Lower lobe of right lung (tissue), 2 donors: ENCODE measurements around the gene FAM156A. TPM values are rescaled to one million over a fixed set of nuclear protein-coding genes. Genes with fewer than 3 reads are reported as not detected.
"Not testable (repeated sequence)": the region's sequence is repeated elsewhere in the genome, so short reads cannot be mapped to it uniquely, and the experiment has no call there.

Experiments used
- ATAC-seq, 2 donors: fragments of 200-7000 bp; cut with Tn5 transposase; one replicate each; pipeline ENCODE4 v1.9.1; 2020 to 2022; ENCODE audit warnings: mild to moderate bottlenecking in 2 of 2, moderate library complexity in 2 of 2
- DNase-seq: peaks from one replicate; pipeline ENCODE4 v3.0.0-alpha.2; 2020
- H3K27ac ChIP-seq: fragments of 200-600 bp; one replicate; pipeline ENCODE4 v1.8.0; 2022
- H3K27me3 ChIP-seq: fragments of 200-600 bp; one replicate; pipeline ENCODE4 v1.8.0; 2022; ENCODE audit warnings: low read depth
- H3K36me3 ChIP-seq: fragments of 200-600 bp; one replicate; pipeline ENCODE4 v1.8.0; 2022; ENCODE audit warnings: mild to moderate bottlenecking
- H3K4me1 ChIP-seq: fragments of 200-600 bp; one replicate; pipeline ENCODE4 v1.8.0; 2022
- H3K4me3 ChIP-seq: fragments of 200-600 bp; one replicate; pipeline ENCODE4 v1.8.0; 2022; ENCODE audit warnings: mild to moderate bottlenecking
- H3K9me3 ChIP-seq: fragments of 200-600 bp; one replicate; pipeline ENCODE4 v1.8.0; 2022
- intact Hi-C: fragments of 100-400 bp; cut with DNase I; formaldehyde crosslinking; loops from one replicate; pipeline ENCODE4 v1.11.0; 2022
- total RNA-seq: library from RNA; stranded (reverse); fragmentation: NEBNext Ultra II Directional; extraction: Animal tissue kit (Norgen Biotek cat#: 25700); gene quantifications from one replicate; pipeline ENCODE4 v1.2.1, GENCODE V29; 2021
- TF ChIP-seq, protein P1 (sequence below): fragments of 200-600 bp; IDR thresholded peaks from one replicate; pipeline ENCODE4 v1.8.0; 2022; ENCODE audit warnings: antibody characterized with exemption, mild to moderate bottlenecking
- donor health status: DM: no; HTN: yes; CAD: no; lungs with severe emphysema.

FAM156A gene
- total RNA-seq, 1 donor from 2014 or later: 20.6 TPM

DNA sequence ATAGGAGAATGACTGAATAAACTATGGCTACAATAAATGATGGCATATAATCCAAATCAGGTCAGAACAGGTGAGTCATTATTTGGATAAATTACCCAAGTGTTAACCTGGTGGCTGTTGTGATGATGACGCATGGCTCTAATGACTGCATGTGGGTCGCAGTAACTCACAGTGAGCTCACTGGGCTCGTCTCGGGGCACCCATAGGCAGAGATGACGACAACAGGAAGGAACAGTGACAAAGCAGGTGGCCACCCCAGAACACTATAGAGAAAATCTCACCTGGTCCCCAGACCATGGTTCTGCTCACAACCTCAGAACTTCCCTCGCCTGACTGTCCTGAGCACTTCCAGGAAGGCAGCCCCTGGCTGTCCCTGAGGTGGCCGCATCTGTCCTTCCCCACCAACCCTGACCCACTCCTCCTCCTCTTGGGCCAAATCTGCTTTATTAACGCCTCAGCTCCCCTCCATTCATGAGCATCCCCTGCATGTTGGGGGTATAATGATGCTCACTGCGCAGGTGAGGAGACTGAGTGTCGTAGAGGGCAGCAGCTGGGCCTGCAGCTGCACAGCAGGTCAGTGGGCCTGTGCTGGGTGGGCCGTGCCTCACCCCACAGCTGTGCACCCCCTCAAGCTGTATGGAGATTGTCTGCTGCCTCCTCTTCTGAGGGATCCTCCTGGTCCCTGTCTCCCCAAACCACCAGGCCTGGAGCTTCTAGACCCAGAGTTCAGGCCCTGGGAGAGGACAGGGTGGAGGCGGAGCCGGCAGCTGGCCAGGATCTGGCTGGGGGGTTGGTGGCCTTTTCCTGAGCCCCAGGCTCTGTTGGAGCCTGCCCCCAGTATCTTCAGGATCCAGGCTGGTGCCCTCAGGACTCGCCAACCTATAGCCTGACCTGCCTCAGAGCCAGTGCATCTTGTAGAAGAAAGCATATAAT lies 30.9 kb upstream of the FAM156A start:
- Histone ChIP-seq H3K27ac (peak overlapping the region; percentile 18), H3K27me3 (no peaks in the 10 kb centered on the region), H3K9me3 (no peaks in the 10 kb centered on the region), H3K4me3 (no peak overlapping the region), H3K36me3 (no peaks in the 10 kb centered on the region), H3K4me1 (peaks cover 10% of the 10 kb centered on the region)
- TF ChIP-seq, protein P1, sequence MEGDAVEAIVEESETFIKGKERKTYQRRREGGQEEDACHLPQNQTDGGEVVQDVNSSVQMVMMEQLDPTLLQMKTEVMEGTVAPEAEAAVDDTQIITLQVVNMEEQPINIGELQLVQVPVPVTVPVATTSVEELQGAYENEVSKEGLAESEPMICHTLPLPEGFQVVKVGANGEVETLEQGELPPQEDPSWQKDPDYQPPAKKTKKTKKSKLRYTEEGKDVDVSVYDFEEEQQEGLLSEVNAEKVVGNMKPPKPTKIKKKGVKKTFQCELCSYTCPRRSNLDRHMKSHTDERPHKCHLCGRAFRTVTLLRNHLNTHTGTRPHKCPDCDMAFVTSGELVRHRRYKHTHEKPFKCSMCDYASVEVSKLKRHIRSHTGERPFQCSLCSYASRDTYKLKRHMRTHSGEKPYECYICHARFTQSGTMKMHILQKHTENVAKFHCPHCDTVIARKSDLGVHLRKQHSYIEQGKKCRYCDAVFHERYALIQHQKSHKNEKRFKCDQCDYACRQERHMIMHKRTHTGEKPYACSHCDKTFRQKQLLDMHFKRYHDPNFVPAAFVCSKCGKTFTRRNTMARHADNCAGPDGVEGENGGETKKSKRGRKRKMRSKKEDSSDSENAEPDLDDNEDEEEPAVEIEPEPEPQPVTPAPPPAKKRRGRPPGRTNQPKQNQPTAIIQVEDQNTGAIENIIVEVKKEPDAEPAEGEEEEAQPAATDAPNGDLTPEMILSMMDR: no peak
- intact Hi-C loops: no loop called here
- ATAC-seq (peak in 1 of 2 donors; percentile 16), DNase-seq (no peak)

DNA sequence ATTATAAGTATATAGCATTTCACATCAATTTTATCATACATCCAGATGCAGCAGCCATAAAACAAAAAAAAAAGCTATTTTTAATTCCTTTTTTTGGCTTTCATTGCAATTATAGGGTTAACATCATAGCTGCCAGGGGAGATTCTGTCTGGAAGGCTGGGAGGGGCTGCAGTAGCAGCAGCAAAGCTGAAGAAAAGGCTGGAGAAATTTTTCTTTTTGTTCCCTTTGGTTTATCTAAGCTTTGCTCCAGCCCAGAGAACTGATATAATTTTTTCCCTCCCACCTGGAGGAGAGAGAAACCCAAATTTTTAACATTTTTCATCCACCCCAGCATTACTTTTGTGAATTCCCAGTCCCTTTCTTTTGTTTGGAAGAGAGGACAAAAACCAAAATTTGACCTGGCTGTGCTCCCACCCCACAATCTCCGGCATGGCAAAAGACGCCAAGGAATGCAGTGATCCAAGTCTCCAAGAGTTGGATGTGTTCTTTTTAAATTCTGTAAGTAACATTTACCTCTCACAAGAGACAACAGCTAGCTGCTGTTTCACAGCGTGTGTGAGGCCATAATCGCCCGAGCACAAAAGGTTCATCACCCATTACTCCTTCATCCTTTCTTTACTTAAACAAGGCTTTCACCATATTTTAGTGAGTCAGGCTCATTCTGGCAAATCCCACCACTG lies 25.1 kb upstream of the FAM156A start:
- Histone ChIP-seq H3K27ac (no peak overlapping the region), H3K9me3 (no peaks in the 10 kb centered on the region), H3K4me1 (no peaks in the 10 kb centered on the region), H3K36me3 (no peaks in the 10 kb centered on the region), H3K27me3 (no peaks in the 10 kb centered on the region), H3K4me3 (no peak overlapping the region)
- TF ChIP-seq, protein P1: no peak
- intact Hi-C loops: no loop called here
- DNase-seq (no peak), ATAC-seq (no peak)

DNA sequence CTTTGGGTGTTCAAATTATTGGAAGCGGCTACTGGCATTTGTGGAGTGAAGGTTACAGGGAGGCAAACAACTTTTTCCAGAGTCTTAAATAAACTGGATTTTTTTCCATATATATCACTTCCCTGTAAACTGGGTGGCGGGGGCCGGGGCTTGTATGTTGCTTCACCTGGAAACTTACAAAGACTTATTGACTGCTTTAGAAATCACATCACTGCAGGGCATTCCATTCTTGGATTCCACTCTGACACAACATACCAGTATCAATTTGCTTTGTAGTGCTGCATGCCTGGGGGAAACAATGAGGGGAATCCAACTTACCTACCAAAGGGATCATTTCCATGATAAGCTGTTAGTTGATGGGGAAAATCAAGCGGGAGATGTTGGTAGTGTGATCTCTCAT lies 21.7 kb upstream of the FAM156A start:
- DNase-seq (no peak), ATAC-seq (no peak)
- no peak overlapping the region for H3K27ac ChIP-seq
- no peaks in the 10 kb centered on the region for H3K27me3 ChIP-seq
- no peaks in the 10 kb centered on the region for H3K36me3 ChIP-seq
- no peak overlapping the region for H3K4me3 ChIP-seq
- intact Hi-C loops: no loop called here
- no peaks in the 10 kb centered on the region for H3K4me1 ChIP-seq
- no peaks in the 10 kb centered on the region for H3K9me3 ChIP-seq
- TF ChIP-seq, protein P1: no peak

DNA sequence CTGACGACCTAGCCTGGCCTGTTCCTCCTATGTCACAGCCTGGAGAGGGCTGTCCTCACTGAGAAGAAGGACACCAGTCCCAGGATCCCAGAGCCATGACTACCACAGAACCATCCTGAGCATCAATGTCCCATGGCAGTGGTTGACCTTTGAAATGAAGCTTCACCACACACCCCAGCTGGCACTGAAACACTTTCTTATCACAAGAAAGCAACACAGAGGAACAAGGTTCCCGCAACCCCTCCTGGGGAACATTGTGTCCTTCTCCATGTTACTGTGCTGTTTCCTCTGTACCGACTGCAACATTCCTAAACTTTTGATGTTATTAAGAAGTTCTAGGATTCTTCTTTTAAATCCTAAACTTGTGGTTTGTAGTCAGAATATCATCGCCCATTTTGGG lies 21.2 kb upstream of the FAM156A start:
- intact Hi-C loops: no loop called here
- ATAC-seq: no peak

DNA sequence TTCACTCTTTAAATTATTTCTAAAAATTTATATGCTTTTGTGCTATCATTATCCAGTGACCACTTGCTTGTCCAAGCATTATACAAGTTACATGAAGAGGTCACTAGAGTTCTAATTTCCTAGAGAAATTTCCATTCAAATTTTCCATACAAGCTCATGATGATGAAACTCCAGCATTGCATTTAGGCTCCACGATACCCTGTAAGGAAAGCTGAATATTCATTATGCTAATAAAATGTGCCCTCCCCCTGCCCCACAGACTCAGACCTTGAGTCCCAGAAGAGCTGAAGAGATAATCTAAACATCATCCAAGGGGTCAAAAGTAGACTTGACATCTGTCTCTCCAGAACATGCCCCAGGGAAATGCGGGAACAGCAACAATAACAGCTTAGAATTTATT lies 19.6 kb upstream of the FAM156A start:
- Histone ChIP-seq H3K27ac (no peak overlapping the region), H3K9me3 (no peaks in the 10 kb centered on the region), H3K4me3 (no peak overlapping the region), H3K4me1 (no peaks in the 10 kb centered on the region), H3K27me3 (no peaks in the 10 kb centered on the region), H3K36me3 (no peaks in the 10 kb centered on the region)
- DNase-seq: no peak
- TF ChIP-seq, protein P1: no peak
- intact Hi-C loops: no loop called here
- ATAC-seq: no peak

More for the DNA sequence above, 21.2 kb upstream of the FAM156A start:
- H3K4me1 ChIP-seq: no peaks in the 10 kb centered on the region
- no peak overlapping the region for H3K4me3 ChIP-seq
- H3K27ac ChIP-seq: peak overlapping the region; percentile 18
- no peaks in the 10 kb centered on the region for H3K27me3 ChIP-seq
- TF ChIP-seq, protein P1: no peak
- H3K9me3 ChIP-seq: no peaks in the 10 kb centered on the region
- no peaks in the 10 kb centered on the region for H3K36me3 ChIP-seq
- no peak for DNase-seq

DNA sequence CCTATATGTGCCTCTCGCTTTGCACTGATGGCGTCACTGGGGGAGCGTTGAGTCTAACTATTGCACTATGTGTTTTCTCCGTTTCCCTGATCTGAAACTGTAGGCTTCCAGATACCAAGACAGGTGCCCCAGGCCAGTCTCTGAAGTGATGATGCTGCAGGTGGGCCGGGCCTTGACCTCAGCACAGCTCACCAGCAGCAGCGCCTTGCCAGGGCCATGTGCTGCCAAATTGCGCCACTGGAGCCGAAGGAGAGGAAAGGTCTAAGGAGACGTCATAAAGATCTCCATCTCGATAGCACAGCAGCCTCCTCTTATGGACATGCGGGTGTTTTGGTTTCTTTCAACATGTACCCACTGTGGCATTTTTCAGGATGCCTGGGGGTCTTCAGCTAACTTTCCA lies 17.3 kb upstream of the FAM156A start:
- H3K27me3 ChIP-seq, DNase-seq, intact Hi-C loops: not testable (repeated sequence)

DNA sequence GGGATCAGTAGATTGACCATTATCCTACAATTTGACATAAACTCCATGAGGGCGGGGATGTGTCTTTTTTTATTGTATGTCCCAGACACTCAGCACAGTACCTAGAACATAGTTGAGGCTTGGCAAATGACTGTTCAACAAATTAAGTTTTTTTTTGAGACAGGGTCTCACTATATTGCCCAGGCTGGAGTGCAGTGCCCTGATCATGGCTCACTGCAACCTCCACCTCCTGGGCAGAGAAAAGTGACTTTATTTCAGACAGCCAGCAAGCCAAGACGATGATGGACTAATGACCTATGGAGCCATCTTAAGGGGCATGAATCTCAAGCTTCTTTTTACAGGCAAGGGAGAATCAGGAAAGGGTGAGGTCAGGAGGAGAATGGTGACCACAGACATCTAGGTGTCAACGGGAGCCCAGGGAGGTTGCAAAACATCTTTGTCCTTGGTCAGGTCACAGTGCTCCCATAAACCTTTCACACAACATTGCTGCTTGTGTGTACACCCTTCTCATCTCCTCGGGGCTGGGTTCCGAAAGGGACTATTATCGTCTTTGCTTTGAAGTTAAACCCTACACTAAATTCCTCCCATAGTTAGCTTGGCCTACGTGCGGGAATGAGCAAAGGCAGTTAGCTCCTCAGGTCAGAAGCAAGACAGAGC lies 16.1 kb upstream of the FAM156A start:
- DNase-seq, H3K4me1 ChIP-seq, H3K27me3 ChIP-seq, ATAC-seq, intact Hi-C loops, H3K36me3 ChIP-seq, H3K9me3 ChIP-seq, H3K4me3 ChIP-seq, H3K27ac ChIP-seq: not testable (repeated sequence)

More for the DNA sequence above, 17.3 kb upstream of the FAM156A start:
- H3K4me1 ChIP-seq, H3K9me3 ChIP-seq, H3K27ac ChIP-seq, H3K4me3 ChIP-seq, H3K36me3 ChIP-seq, ATAC-seq: not testable (repeated sequence)

DNA sequence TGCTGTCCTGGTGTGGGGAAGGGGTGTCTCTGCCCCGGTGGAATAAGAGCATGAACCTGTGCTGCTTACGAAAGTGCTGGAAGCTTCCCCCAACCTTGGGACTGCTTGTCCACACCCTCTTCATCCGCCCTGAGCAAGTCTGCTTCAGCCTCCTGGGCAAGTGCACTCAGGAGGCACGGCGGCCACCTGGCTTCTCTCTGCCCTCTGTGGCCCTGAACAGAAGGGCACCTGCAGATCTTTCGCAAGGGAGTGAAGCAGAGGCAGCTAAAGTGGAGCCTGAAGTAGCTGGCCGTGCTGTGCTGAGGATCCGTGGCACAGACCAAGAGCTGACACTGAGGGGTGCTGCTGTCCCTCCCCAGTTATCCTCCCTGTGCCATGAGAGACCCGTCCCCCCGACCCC lies 9.6 kb upstream of the FAM156A start:
- intact Hi-C loops, H3K27me3 ChIP-seq, H3K4me1 ChIP-seq, H3K9me3 ChIP-seq, H3K36me3 ChIP-seq, H3K4me3 ChIP-seq, H3K27ac ChIP-seq, DNase-seq: not testable (repeated sequence)
- ATAC-seq: peak in 1 of 2 donors; percentile 18
